Vagina (tissue), 2 donors: ENCODE measurements around the gene CDKN2D. TPM values are rescaled to one million over a fixed set of nuclear protein-coding genes. Genes with fewer than 3 reads are reported as not detected.
A peak's percentile ranks its signal among the peaks of the same experiment; 100 is the strongest.

Source experiments
- DNase-seq, 2 donors: peaks; one replicate each; pipeline ENCODE4 v3.0.0-alpha.2; 2017; ENCODE audit errors: extremely low spot score in 2 of 2
- H3K27ac ChIP-seq: fragments of 200-600 bp; sonication (generic); one replicate; pipeline ENCODE4 v1.5.1; 2019
- H3K27me3 ChIP-seq: fragments of 200-600 bp; sonication (generic); one replicate; pipeline ENCODE4 v1.5.1; 2019
- H3K36me3 ChIP-seq, 2 donors: fragments of 200-600 bp; sonication (generic); one replicate each; pipeline ENCODE4 v1.5.1; 2017 to 2019
- H3K4me1 ChIP-seq: fragments of 200-600 bp; sonication (generic); one replicate; pipeline ENCODE4 v1.5.1; 2019
- H3K4me3 ChIP-seq, 2 donors: fragments of 200-600 bp; sonication (generic); 1 replicate in 1 of 2; 2 replicates in 1 of 2; pipeline ENCODE4 v1.5.1; 2016 to 2019
- H3K9me3 ChIP-seq: fragments of 200-600 bp; sonication (generic); one replicate; pipeline ENCODE4 v1.5.1; 2019
- POLR2A ChIP-seq, 2 donors: fragments of 450-650 bp; IDR thresholded peaks; one replicate each; pipeline ENCODE4 v1.6.1; 2017; ENCODE audit warnings: antibody characterized with exemption in 2 of 2, mild to moderate bottlenecking in 2 of 2, moderate library complexity in 2 of 2
- POLR2AphosphoS5 ChIP-seq, 2 donors: sonication (generic); formaldehyde crosslinking; IDR thresholded peaks; one replicate each; pipeline ENCODE4 v1.9.0; 2017; ENCODE audit warnings: antibody characterized with exemption in 2 of 2, mild to moderate bottlenecking in 2 of 2, low read depth in 1 of 2; ENCODE audit not compliant: insufficient read depth in 1 of 2
- intact Hi-C: fragments of 100-400 bp; cut with DNase I; formaldehyde crosslinking; loops from one replicate; pipeline ENCODE4 v1.15.1; 2023
- total RNA-seq: library from RNA; depleted of rRNA; stranded (reverse); fragments of >200 nt; gene quantifications from one replicate; pipeline ENCODE4 v1.2.3, GENCODE V29; 2016
- TF ChIP-seq, protein P1 (sequence below), 3 experiments: fragments of 450-650 bp in 2 of 3; fragments of 200-600 bp in 1 of 3; sonication (generic) in 1 of 3; IDR thresholded peaks; one replicate each; pipeline ENCODE4 v1.5.1; 2017 to 2019; ENCODE audit warnings: antibody characterized with exemption in 3 of 3, mild to moderate bottlenecking in 2 of 3, moderate library complexity in 2 of 3

The CDKN2D gene
- total RNA-seq, 1 donor from 2014 or later: 22.8 TPM

DNA sequence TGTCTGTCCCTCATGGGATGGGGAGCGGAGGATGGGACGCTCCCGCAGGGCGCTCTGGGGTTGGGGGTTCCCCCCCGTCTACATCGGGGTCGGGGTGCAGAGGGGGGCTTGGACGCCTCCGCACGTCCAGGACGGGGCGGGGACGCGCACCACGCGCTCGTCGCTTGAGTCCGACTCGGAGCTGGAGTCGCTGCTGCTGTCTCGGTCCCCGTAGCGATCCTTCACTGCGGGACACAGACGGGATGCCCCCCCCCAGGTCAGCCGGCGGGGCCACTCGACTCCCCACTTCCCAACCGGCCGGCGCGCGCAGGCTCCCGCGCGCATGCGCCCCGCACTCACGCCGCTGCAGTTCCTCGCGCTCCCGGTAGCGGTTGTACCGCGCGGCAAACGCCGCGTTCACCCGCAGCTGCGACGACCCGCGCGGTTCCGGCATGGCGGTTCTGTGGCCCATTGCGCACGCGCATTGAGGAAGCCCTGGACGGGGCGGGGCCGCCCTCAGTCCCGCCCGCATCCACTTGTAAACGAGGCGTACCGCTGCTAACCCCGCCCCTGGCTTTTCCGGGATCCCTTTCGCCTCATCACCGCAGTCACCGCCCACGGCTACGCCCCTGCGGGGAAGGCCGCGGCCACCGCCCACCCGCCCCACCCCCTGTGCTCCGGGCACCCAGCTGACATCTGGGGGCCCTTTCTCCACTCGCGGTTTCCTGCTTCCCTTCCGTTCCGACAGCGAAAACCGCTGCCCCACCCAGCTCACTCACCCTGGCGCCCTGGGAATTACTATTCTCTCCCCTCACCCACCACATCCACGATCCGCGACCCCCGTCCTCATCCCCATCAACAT is 3.0 kb downstream of the CDKN2D start, which contains the start of gene KRI1:
Gene KRI1 (minus strand): TSS at position 444 of the 841 bp plus-strand sequence. CDS start 11 bp downstream, at position 433.
- intact Hi-C loops: loop anchor here (2.0 to 5.0 kb wide), 2 partner anchors 63 to 163 kb away; partner anchors contain the start of genes CDC37 and KEAP1

DNA sequence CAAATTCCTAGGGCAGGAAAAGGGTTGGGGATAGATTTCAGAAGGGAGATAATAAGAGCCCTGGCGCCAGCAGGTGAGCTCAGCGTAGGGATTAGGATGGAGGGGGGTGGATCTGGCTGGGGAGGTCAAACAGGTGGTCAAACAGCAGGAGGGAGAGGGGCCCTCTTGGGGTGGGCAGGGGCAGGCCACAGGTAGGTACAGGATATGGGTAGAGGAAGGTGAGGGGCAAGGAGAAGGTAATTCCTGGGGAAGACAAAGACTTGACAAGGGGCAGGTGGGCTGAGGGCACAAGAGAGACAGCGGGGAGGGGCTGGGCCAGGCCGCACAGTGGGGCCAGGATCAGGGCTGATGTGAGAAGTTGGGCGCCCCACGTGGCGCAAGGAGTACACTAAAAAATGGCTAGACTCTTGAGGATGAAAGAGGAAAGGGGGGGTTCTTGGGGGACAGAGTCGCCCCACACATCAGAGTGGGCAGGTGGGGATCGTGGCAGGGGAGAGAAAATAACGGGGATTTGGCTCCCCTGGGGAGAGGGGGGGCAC is 3.7 kb downstream of the CDKN2D start:
- peak overlapping the region; percentile 86 to 91 for H3K4me3 ChIP-seq
- intact Hi-C loops: loop anchor here (2.0 to 5.0 kb wide), 2 partner anchors 62 to 163 kb away; partner anchors contain the start of genes CDC37 and KEAP1
- no peaks in the 10 kb centered on the region for H3K9me3 ChIP-seq
- TF ChIP-seq POLR2AphosphoS5 (IDR thresholded peaks at IDR 0.05; ENCODE audit: insufficient read depth in 1 of 2, low read depth in 1 of 2) (no peak), POLR2A (IDR thresholded peaks at IDR 0.05) (no peak)
- TF ChIP-seq, protein P1, sequence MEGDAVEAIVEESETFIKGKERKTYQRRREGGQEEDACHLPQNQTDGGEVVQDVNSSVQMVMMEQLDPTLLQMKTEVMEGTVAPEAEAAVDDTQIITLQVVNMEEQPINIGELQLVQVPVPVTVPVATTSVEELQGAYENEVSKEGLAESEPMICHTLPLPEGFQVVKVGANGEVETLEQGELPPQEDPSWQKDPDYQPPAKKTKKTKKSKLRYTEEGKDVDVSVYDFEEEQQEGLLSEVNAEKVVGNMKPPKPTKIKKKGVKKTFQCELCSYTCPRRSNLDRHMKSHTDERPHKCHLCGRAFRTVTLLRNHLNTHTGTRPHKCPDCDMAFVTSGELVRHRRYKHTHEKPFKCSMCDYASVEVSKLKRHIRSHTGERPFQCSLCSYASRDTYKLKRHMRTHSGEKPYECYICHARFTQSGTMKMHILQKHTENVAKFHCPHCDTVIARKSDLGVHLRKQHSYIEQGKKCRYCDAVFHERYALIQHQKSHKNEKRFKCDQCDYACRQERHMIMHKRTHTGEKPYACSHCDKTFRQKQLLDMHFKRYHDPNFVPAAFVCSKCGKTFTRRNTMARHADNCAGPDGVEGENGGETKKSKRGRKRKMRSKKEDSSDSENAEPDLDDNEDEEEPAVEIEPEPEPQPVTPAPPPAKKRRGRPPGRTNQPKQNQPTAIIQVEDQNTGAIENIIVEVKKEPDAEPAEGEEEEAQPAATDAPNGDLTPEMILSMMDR (IDR thresholded peaks at IDR 0.05): peak in 1 of 3 experiments; percentile 33
- H3K4me1 ChIP-seq: peaks cover 48% of the 10 kb centered on the region
- no peak for DNase-seq
- H3K36me3 ChIP-seq: peaks cover 0 to 12% of the 10 kb centered on the region in 2 donors
- H3K27me3 ChIP-seq: no peaks in the 10 kb centered on the region
- peak overlapping the region; percentile 82 for H3K27ac ChIP-seq

More for the DNA sequence above, 3.0 kb downstream of the CDKN2D start, which contains the start of gene KRI1:
- Histone ChIP-seq H3K4me3 (peak within 1 kb of the TSS; percentile 86 to 91), H3K36me3 (peaks cover 0 to 5% of the 10 kb centered on the region in 2 donors), H3K4me1 (peaks cover 48% of the 10 kb centered on the region), H3K9me3 (no peaks in the 10 kb centered on the region), H3K27ac (peak within 1 kb of the TSS; percentile 82), H3K27me3 (no peaks in the 10 kb centered on the region)
- DNase-seq: peak in 1 of 2 donors; percentile 98
- TF ChIP-seq POLR2A (IDR thresholded peaks at IDR 0.05): peak in 1 of 2 donors; percentile 95
- TF ChIP-seq POLR2AphosphoS5 (IDR thresholded peaks at IDR 0.05; ENCODE audit: insufficient read depth in 1 of 2, low read depth in 1 of 2): peak; percentile 89 to 91
- TF ChIP-seq, protein P1 (IDR thresholded peaks at IDR 0.05): peak; percentile 12 to 27 (median 20)

DNA sequence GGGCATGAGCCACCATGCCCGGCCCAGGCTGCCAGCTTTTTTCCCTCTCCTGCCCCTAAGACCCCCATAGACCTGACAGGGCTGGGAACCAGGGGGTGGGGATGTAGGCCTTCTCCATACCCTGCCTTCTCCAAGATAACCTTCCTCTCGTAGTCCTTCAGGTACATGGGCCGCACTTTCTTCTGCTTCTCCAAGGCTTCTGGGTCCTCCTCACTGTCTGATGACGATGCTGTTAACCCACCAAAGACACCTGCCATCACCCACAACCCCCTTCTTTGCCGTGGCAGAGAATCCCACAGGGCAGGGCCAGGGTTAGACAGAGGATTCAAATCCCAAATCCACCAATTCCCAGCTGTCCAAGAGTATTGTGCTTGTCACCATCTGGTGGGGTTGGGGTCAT is 6.2 kb downstream of the CDKN2D start:
- peaks cover 0 to 36% of the 10 kb centered on the region in 2 donors for H3K36me3 ChIP-seq
- no peak overlapping the region for H3K27ac ChIP-seq
- H3K4me1 ChIP-seq: peaks cover 32% of the 10 kb centered on the region
- H3K27me3 ChIP-seq: no peaks in the 10 kb centered on the region
- H3K9me3 ChIP-seq: no peaks in the 10 kb centered on the region
- TF ChIP-seq, protein P1 (IDR thresholded peaks at IDR 0.05): no peak
- no peak for TF ChIP-seq POLR2A (IDR thresholded peaks at IDR 0.05)
- TF ChIP-seq POLR2AphosphoS5 (IDR thresholded peaks at IDR 0.05; ENCODE audit: insufficient read depth in 1 of 2, low read depth in 1 of 2): no peak
- no peak for DNase-seq
- no peak overlapping the region for H3K4me3 ChIP-seq
- intact Hi-C loops: no loop called here

DNA sequence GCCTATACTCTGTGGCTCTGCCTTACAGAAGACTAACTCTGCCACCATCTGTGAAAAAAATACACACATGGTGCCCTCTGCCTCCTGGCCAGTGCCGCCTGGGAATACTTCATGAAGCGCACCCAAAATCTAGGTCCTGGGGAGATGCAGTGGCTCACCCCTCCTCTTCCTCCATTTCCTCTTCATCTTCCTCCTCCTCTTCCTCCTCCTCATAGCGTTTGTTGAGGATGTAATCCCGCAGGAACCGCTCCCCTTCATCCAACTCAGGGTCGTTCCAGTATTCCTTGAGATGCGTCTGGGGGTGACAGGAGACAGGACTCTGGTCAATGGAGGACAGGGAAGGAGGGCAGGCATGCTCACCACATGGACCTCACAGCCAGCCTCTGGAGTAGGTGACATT is 8.6 kb downstream of the CDKN2D start:
- TF ChIP-seq, protein P1 (IDR thresholded peaks at IDR 0.05): no peak
- TF ChIP-seq POLR2A (IDR thresholded peaks at IDR 0.05) (no peak), POLR2AphosphoS5 (IDR thresholded peaks at IDR 0.05; ENCODE audit: insufficient read depth in 1 of 2, low read depth in 1 of 2) (no peak)
- H3K36me3 ChIP-seq: peaks cover 0 to 47% of the 10 kb centered on the region in 2 donors
- intact Hi-C loops: no loop called here
- no peaks in the 10 kb centered on the region for H3K9me3 ChIP-seq
- no peak for DNase-seq
- no peak overlapping the region for H3K4me3 ChIP-seq
- no peaks in the 10 kb centered on the region for H3K27me3 ChIP-seq
- H3K27ac ChIP-seq: no peak overlapping the region
- peaks cover 28% of the 10 kb centered on the region for H3K4me1 ChIP-seq
